Endothelial cell of umbilical vein (primary cell): ENCODE data around the gene GNB1L.

ENCODE experiments used
- EZH2 ChIP-seq: IDR thresholded peaks from 2 replicates; pipeline ENCODE4 v1.6.1; 2012; ENCODE audit warnings: borderline replicate concordance, low read depth, mild to moderate bottlenecking, moderate library complexity, low read length, inconsistent platforms; ENCODE audit not compliant: severe bottlenecking
- FOS ChIP-seq: IDR thresholded peaks from 2 replicates; pipeline ENCODE4 v1.6.1; 2011; ENCODE audit warnings: mild to moderate bottlenecking, low read length, moderate library complexity, borderline replicate concordance; ENCODE audit not compliant: insufficient read depth
- POLR2A ChIP-seq: IDR thresholded peaks from 2 replicates; pipeline ENCODE4 v1.6.1; 2012; ENCODE audit warnings: low read depth, mild to moderate bottlenecking, control low read depth, low read length
- TF ChIP-seq, protein P1 (sequence below), 2 donors: IDR thresholded peaks; 1 replicate in 1 of 2; 2 replicates in 1 of 2; pipeline ENCODE4 v1.5.1; 2011; ENCODE audit warnings: low read length in 2 of 2, mild to moderate bottlenecking in 2 of 2, moderate library complexity in 2 of 2, control low read depth in 1 of 2, inconsistent platforms in 1 of 2, low read depth in 1 of 2; ENCODE audit not compliant: insufficient read depth in 1 of 2; ENCODE audit errors: extremely low read depth in 1 of 2

DNA sequence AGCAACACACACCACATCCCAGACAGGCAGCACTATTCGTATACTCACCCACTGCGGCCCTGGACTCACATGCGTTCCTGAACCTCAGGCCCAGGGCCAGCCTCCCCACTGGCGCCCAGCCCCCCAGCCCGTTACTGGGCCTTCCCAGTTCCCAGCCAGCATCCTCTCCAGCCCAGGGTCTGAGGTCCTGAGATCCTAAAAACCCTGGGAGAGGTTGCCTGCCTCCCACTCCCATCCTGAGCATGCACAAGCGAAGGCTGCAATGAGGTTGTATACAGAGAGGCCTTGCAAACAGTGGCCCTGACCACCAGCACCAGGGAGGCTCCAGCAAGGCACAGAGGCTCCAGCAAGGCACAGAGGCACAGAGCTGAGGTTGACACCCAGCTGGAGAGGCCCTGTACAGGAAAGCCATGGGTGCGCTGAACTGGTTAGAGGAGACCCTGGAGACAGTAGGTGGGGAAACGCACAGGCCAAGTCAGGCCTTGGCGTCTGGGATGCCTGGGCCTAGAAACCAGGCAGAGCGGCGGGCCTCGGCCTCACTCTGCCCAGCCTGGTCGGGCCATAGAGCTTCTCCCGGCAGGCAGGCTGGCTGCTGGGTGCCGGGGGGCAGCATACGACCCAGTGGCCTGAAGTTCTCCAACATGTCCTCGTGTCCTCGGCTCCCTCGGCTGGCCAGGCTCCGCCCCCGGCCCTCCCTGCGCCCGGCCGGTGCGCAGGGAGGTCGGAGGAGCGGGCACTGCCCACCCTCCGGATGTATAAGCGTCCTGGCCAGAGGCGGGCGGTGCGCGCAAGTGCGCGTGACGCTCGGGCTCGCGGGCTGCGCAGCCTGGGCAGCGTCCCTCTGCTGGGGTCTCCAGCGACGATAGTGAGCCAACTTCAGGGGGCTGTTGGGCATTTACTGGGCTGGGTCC, 96.4 kb downstream of the GNB1L start:
- TF ChIP-seq, protein P1, sequence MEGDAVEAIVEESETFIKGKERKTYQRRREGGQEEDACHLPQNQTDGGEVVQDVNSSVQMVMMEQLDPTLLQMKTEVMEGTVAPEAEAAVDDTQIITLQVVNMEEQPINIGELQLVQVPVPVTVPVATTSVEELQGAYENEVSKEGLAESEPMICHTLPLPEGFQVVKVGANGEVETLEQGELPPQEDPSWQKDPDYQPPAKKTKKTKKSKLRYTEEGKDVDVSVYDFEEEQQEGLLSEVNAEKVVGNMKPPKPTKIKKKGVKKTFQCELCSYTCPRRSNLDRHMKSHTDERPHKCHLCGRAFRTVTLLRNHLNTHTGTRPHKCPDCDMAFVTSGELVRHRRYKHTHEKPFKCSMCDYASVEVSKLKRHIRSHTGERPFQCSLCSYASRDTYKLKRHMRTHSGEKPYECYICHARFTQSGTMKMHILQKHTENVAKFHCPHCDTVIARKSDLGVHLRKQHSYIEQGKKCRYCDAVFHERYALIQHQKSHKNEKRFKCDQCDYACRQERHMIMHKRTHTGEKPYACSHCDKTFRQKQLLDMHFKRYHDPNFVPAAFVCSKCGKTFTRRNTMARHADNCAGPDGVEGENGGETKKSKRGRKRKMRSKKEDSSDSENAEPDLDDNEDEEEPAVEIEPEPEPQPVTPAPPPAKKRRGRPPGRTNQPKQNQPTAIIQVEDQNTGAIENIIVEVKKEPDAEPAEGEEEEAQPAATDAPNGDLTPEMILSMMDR (IDR thresholded peaks at IDR 0.05; ENCODE audit: extremely low read depth in 1 of 2, insufficient read depth in 1 of 2, low read depth in 1 of 2, low read length in 2 of 2), result no peak
- TF ChIP-seq POLR2A (no peak), FOS (no peak), EZH2 (no peak)
